Daoy (cell line): Measurements from ENCODE around the gene SHROOM4. TPM values are rescaled to one million over a fixed set of nuclear protein-coding genes. Genes with fewer than 3 reads are reported as not detected.

Experiments
- DNase-seq: peaks from one replicate; pipeline ENCODE4 v3.0.0-alpha.2; 2015; ENCODE audit warnings: low read depth
- total RNA-seq: library from RNA; depleted of rRNA; stranded (reverse); fragments of >200 nt; shearing (Covaris generic); gene quantifications from 2 replicates; pipeline ENCODE4 v1.2.3, GENCODE V29; 2014

Gene SHROOM4
- total RNA-seq, 1 experiment from 2014 or later: 1.4 TPM

DNA sequence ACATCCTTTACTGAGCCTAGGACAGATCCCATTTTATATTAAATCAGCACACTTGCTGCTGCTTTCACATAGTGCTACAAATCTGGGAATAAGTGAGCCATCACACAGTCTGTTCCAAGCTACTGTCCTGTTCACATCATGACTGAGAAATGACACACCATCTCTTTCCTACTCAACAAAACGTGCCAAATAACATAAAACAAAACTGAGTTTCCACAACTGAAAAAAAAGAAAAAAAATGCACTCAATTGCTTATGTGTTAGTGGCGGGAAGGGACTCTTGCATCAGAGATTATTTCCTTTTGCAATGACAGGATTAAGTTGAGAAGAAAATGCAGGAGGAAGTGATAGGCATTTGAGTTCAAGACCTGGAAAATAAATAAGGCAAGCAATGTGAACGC is 109.0 kb downstream of the SHROOM4 start:
- no peak for DNase-seq

GRCh38 chrX:50704360-50704759 is 109.6 kb downstream of the SHROOM4 start:
- DNase-seq: no peak

GRCh38 chrX:50700921-50701320 is 113.1 kb downstream of the SHROOM4 start:
- DNase-seq: peak; percentile 10

- no peak for DNase-seq
These were observed 115.0 kb downstream of the SHROOM4 start for GRCh38 chrX:50698944-50699343.

DNA sequence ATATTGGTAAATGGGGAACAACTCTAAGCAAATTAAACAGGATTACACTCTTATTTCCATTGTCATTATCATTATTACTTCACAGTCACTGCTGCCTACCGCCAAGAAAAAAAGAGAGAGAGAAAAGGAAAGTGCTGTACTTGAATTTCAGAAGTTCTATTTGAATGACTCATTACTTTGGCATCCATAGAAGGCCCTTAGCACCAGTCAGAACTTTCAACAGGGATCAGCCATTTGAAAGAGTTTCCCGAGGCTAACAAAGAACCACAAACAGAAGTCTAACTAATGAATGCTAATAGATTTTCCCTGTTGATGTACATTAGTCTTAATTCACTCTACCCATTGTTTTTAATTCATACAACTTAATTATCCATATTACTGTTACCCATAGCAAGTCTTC is 116.3 kb downstream of the SHROOM4 start:
- peak; percentile 44 for DNase-seq

- peak; percentile 15 for DNase-seq
These were observed 122.2 kb downstream of the SHROOM4 start for GRCh38 chrX:50691820-50692219.

DNA sequence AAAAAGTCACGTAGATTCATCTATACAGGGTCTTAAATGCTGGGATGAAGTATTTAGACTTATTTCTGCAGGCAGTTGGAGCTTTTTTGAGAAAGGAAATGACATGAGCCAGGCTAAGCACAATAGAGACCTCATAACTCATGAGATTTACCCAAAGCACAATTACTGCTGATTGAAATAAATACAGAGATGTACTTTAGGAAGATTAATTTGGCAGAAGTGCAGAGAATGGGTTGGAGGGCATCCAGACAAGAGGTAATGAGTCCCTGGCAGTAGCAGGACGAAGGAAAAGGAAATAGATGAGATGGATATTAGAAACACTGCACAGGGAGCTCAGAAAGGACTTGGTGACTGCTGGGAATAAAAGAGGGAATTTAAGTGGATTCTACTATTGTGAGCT is 129.1 kb downstream of the SHROOM4 start:
- DNase-seq: no peak

- DNase-seq: no peak
These were observed 133.0 kb downstream of the SHROOM4 start for GRCh38 chrX:50680990-50681389.

DNA sequence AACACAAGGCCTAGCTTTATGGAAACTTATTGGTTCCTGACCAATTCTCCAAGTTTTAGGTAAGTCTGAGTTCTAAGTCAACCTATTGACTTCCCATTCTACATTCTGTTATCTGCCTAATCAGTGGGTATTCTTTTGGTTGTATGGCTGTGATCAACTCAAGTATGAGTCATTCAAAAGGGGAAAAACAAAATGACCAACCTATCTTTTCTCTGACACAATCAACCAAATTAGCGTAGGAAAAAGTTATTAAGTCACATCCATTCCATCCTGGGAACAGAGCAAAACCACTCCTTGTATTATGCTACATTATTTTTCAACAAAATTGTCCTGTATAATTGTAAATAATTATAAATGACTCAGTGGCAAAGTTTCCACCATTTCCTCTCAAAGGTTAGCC is 136.2 kb downstream of the SHROOM4 start:
- DNase-seq: no peak

DNA sequence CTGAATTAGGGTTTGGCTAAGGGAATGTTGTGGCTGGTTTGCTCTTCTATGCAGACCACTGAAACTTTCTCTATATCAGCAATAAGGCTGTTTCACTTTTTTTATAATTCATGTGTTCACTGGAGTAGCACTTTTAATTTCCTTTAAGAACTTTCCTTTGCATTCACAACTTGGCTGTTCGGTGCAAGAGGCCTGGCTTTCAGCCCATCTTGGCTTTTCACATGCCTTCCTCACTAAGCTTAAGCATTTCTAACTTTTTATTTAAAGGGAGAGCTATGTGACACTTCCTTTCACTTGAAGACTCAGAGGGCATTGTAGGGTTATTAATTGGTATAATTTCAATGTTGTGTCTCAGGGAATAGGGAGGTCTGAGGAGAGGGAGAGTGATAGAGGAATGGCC is 142.3 kb downstream of the SHROOM4 start:
- no peak for DNase-seq

DNA sequence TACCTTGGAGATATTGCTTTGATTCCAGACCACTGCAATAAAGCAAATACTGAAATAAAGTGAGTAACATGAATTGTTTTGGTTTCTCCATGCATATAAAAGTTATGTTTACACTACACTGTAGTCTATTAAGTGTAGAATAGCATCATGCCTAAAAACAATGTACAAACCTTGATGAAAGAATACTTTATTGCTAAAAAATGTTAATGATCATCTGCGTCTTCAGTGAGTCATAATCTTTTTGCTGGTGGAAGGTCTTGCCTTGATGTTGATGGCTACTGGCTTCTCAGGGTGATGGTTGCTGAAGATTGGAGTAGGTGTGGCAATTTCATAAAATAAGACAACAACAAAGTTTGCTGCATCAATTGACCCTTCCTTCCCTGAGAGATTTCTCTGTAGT is 145.1 kb downstream of the SHROOM4 start:
- no peak for DNase-seq

DNA sequence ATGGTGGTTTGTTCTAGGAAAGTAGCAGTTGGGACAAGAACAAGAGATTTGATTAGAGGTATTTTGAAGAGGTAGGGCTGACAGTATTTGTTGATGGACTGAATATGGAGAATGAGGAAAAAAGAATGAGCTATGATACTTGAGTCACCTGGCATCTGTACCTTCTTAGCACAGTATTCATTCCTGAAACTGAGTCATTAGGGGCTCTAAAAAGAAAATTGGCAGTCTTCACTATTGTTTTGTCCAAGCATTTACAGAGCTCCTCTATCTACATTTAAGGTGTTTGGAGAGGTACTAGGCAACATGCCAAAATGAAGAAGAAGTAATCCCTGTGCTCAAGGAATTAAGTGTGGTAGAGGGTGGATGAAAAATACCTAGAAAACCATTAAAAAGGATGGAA is 165.8 kb downstream of the SHROOM4 start:
- no peak for DNase-seq

DNA sequence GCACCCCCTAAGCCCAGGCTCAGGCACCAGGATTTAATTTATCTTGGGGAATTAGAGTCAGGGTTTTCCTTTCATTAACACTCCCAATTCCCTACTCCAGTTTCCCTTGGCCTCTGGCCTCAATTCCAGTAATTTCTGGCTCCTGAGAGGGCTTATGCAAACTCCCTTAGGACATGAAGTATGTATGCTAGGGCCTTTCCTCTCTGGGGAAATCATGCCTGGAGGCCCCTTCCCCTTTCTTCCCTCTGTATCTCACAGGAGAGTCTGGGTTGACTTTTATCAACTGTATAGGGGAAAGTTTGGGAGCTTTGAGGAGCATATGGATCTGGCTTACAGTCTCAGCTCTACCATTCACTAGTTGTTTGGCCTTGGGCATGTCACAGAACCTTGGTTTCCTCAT is 169.5 kb downstream of the SHROOM4 start:
- no peak for DNase-seq

- DNase-seq: no peak
These were observed 170.4 kb downstream of the SHROOM4 start for GRCh38 chrX:50643525-50644137.

- peak; percentile 61 for DNase-seq
These were observed 175.9 kb downstream of the SHROOM4 start for GRCh38 chrX:50638123-50638522.

- DNase-seq: no peak
These were observed 178.1 kb downstream of the SHROOM4 start for GRCh38 chrX:50635817-50636365.

GRCh38 chrX:50635162-50635561 is 178.8 kb downstream of the SHROOM4 start:
- DNase-seq: no peak

DNA sequence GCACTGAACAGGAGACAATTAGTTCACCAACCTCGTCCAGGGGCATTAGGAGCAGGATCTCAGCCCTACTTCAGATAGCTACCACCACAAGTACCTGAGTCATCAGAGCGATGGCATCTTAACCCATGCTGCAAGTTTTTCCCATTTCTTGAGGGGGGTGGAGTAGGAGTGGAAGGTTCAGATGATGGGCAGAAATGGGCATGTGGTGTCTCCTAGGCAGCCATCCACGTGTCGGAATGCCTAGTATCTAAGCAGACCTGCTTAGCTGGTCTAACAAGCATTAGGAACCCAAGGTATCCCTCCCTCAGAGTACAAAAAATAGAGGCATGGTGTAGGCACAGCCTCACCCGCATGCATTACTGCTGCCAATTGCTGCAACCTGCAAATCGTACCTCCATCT is 184.2 kb downstream of the SHROOM4 start:
- DNase-seq: no peak

DNA sequence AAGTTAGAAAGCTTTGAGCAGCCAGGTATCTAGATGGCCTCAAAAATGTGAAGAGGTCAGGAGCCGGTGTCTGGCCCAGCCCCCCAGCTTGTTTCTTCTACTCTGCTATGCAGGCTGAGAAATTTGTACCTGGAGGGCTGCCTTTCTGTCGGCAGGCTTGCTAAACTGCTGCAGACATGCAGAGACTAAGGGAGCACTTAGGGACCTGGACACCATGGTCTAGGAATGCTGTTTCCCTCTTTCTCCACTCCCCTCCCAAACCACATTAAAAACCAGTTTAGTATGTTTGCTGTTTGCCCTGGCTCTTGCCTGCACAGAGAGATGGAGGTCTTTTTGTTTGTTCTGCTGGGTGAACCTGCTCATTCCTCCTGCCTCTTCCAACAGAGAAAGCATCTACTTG is 186.3 kb downstream of the SHROOM4 start:
- DNase-seq: no peak

DNA sequence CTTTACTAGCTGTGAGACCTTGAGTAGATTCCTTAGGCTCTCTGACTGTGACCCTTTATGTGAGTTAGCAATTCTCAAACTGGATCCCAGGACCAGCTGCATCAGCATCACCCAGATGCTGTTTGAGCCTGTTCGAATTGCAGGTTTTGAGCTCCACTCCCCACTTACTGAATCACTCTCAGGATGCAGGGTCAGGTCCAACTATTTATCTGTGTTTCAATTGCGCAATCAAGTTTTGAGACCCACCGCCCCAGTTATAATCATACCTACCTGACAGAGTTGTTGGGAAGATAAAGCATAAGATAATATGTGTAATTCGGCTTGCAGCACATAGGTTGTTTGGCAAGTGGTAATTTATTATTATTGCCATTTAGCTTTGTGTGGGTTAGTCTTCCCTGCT is 187.6 kb downstream of the SHROOM4 start:
- no peak for DNase-seq

GRCh38 chrX:50622751-50623150 is 191.2 kb downstream of the SHROOM4 start:
- no peak for DNase-seq

- DNase-seq: no peak
These were observed 195.0 kb downstream of the SHROOM4 start for GRCh38 chrX:50618788-50619558.

DNA sequence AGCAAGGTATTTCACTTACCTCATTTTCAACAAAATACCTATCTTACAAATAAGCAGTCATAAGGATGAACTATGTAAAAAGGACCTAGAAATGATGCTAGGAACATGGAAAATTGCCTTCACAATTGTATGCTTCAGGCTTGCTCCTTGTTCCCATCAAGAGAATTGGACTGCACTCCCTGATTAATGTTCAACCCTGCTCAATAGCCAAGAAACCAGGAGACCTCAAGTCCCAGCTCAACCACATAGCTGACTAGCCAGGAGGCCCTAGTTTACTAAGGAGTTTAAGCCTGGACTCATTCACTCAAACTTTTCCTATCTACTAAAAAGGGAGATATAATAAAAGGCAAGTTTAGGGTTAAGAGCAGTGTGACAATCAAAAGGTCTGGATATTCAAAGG is 196.8 kb downstream of the SHROOM4 start:
- DNase-seq: no peak
